GM19324 (cell line): ENCODE data around the gene CLDN8.

Experiments
- ATAC-seq: cut with Tn5 transposase; IDR thresholded peaks from one replicate; pipeline ENCODE4 v1.9.1; 2021; ENCODE audit warnings: mild to moderate bottlenecking, moderate library complexity; ENCODE audit not compliant: unreplicated experiment, low FRiP score

The CLDN8 gene

GRCh38 chr21:30206551-30207251 is 9.2 kb downstream of the CLDN8 start:
- ATAC-seq: no peak

- no peak for ATAC-seq
Measured at GRCh38 chr21:30200000-30200399, 15.9 kb downstream of the CLDN8 start.

- ATAC-seq: no peak
Measured at GRCh38 chr21:30194701-30195299, 21.1 kb downstream of the CLDN8 start.

- ATAC-seq: no peak
Measured at GRCh38 chr21:30193201-30193600, 22.7 kb downstream of the CLDN8 start.

- ATAC-seq: no peak
Measured at GRCh38 chr21:30190554-30190953, 25.3 kb downstream of the CLDN8 start.

GRCh38 chr21:30189773-30190172 is 26.1 kb downstream of the CLDN8 start:
- ATAC-seq: no peak

GRCh38 chr21:30186242-30186641 is 29.7 kb downstream of the CLDN8 start:
- no peak for ATAC-seq

GRCh38 chr21:30168086-30168485 is 47.8 kb downstream of the CLDN8 start:
- no peak for ATAC-seq

GRCh38 chr21:30166705-30167104 is 49.2 kb downstream of the CLDN8 start, which contains the start of gene CLDN17:
Gene CLDN17, minus strand, starts transcription at chr21:30166805. Its CDS starts 188 bp downstream, at chr21:30166617.
- no peak for ATAC-seq

GRCh38 chr21:30166171-30166570 is 49.7 kb downstream of the CLDN8 start:
- ATAC-seq: no peak

GRCh38 chr21:30164796-30165195 is 51.1 kb downstream of the CLDN8 start:
- no peak for ATAC-seq
